Activated naive CD8-positive, alpha-beta T cell treated with anti-CD3 and anti-CD28 coated beads, Interleukin-2, amount 50 U/mL, for 24 hours (primary cell): ENCODE results near the gene UVRAG.
A peak's percentile ranks its signal among the peaks of the same experiment; 100 is the strongest.
"Not testable (repeated sequence)": the region's sequence is repeated elsewhere in the genome, so short reads cannot be mapped to it uniquely, and the experiment has no call there.

Source experiments
- ATAC-seq: fragments of 150-1000 bp; cut with Tn5 transposase; one replicate; pipeline ENCODE4 v1.10.0; 2021
- DNase-seq: peaks from one replicate; pipeline ENCODE4 v3.0.0; 2021
- H3K27ac Mint-ChIP-seq: one replicate; pipeline ENCODE4 v1.8.0; 2021; ENCODE audit warnings: mild to moderate bottlenecking, mixed read lengths
- H3K27me3 Mint-ChIP-seq: one replicate; pipeline ENCODE4 v1.8.0; 2021; ENCODE audit warnings: mixed read lengths
- H3K36me3 Mint-ChIP-seq: one replicate; pipeline ENCODE4 v1.8.0; 2021; ENCODE audit warnings: low read depth, mixed read lengths
- H3K4me1 Mint-ChIP-seq: one replicate; pipeline ENCODE4 v1.8.0; 2021; ENCODE audit warnings: mixed read lengths
- H3K4me3 Mint-ChIP-seq: one replicate; pipeline ENCODE4 v1.8.0; 2021; ENCODE audit warnings: mild to moderate bottlenecking, moderate library complexity, mixed read lengths
- H3K9me3 Mint-ChIP-seq: one replicate; pipeline ENCODE4 v1.8.0; 2021; ENCODE audit warnings: mixed read lengths

Gene UVRAG

DNA sequence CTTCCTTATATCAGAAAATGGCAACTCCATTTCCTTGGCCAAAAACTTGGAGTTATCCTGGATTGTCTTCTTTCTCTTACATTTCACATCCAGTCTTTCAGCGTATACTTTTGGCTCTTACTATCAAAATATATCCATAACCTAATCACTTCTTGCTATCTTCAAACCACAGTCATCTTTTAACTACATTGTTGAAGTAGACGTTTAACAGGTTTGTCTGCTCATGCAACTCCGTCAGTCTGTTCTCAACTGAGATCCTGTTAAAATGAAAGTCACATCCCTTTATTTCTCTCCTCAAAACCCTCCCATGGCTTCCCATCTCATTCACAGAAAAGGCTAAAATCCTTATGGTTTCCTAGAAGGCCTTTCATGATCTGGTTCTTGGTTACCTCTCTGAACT lies 41.9 kb downstream of the UVRAG start:
- Mint-ChIP-seq H3K27ac (no peak overlapping the region), H3K36me3 (peaks cover 20% of the 10 kb centered on the region), H3K27me3 (no peaks in the 10 kb centered on the region), H3K4me3 (no peak overlapping the region), H3K4me1 (peaks cover 13% of the 10 kb centered on the region), H3K9me3 (no peaks in the 10 kb centered on the region)
- DNase-seq (no peak), ATAC-seq (no peak)

DNA sequence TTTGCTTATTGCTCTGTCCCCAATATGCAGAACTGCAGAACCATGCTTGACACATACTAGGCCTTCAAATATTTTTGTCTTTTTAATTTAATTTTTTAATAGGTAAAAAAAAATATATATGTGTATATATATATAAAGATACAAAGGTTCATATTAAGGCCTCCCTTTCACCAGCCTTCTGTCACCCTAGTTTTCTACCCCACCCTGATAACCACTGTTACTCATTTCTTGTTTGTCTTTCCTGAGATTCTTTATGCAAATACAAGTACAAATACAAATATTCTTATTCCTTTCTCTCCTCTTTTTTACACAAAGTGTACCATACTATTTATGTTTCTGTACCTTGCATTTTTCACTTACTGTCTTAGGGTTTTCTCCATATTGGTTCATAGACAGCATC lies 43.0 kb downstream of the UVRAG start:
- Mint-ChIP-seq H3K4me1 (peaks cover 13% of the 10 kb centered on the region), H3K36me3 (peaks cover 15% of the 10 kb centered on the region), H3K27ac (no peak overlapping the region), H3K27me3 (no peaks in the 10 kb centered on the region), H3K4me3 (no peak overlapping the region), H3K9me3 (no peaks in the 10 kb centered on the region)
- DNase-seq (no peak), ATAC-seq (no peak)

DNA sequence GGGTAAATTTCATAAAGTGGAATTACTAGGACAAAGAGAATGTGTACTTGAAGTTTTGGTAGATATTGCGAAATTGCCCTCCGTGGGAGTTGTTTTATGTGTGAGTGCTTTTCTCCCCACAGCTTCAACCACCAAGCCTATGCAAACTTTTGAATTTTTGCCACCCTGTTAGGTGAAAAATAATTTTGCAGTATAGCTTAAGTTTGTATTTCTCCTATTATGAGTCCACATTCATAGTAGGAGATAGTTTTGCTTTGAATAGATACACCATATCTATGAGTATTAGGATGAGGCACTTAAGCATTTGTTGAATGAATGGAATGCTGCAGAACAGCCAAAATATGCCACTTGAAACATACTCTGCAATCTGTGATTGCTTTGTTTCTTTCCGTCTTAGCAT lies 43.6 kb downstream of the UVRAG start:
- H3K9me3 Mint-ChIP-seq: no peaks in the 10 kb centered on the region
- DNase-seq (no peak), ATAC-seq (no peak)
- H3K27ac Mint-ChIP-seq: no peak overlapping the region
- peaks cover 15% of the 10 kb centered on the region for H3K36me3 Mint-ChIP-seq
- peaks cover 13% of the 10 kb centered on the region for H3K4me1 Mint-ChIP-seq
- no peak overlapping the region for H3K4me3 Mint-ChIP-seq
- H3K27me3 Mint-ChIP-seq: no peaks in the 10 kb centered on the region

DNA sequence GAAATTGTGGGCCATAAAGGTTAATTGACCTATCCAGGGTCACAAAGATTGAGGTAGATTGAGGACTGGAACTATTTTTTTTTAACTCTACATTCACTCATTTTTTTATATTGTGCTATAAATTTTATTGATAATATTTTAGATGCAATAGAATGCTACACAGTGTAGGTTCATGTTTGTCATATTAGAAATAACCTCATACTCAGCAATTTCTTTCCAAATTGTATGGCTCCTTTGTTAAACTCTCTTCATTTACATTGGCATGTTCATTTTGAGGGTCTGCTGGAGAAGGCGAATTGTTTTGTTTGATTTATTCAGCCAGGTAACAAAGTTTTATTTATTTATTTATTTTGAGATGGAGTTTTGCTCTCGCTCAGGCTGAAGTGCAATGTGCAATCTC lies 44.6 kb downstream of the UVRAG start:
- no peaks in the 10 kb centered on the region for H3K9me3 Mint-ChIP-seq
- H3K36me3 Mint-ChIP-seq: peaks cover 12% of the 10 kb centered on the region
- H3K27me3 Mint-ChIP-seq: no peaks in the 10 kb centered on the region

DNA sequence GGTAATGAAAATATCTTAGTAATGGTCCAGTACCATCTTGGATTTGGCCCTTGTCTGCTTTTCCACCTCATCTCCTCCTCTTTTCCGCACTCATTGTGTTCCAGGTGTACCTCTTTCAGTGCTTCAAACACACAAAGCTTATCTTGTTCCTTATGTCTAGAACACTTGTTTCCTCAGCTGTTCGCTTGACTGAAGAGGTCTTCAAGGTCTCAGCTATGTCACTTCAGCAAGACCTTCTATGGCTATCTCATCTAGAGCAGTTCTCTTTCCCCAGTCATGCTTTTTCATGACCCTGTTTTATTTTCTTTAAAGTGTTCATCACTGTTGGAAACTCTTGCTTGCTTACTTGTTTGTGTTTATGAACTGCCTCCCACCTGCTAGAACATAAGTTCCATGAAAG lies 47.4 kb downstream of the UVRAG start:
- DNase-seq: no peak
- Mint-ChIP-seq H3K4me1 (peaks cover 12% of the 10 kb centered on the region), H3K27me3 (no peaks in the 10 kb centered on the region), H3K27ac (no peak overlapping the region), H3K36me3 (peaks cover 5% of the 10 kb centered on the region), H3K9me3 (no peaks in the 10 kb centered on the region), H3K4me3 (no peak overlapping the region)
- no peak for ATAC-seq

More for the DNA sequence above, 44.6 kb downstream of the UVRAG start:
- Mint-ChIP-seq H3K4me3 (no peak overlapping the region), H3K27ac (no peak overlapping the region), H3K4me1 (peaks cover 13% of the 10 kb centered on the region)
- DNase-seq (no peak), ATAC-seq (no peak)

DNA sequence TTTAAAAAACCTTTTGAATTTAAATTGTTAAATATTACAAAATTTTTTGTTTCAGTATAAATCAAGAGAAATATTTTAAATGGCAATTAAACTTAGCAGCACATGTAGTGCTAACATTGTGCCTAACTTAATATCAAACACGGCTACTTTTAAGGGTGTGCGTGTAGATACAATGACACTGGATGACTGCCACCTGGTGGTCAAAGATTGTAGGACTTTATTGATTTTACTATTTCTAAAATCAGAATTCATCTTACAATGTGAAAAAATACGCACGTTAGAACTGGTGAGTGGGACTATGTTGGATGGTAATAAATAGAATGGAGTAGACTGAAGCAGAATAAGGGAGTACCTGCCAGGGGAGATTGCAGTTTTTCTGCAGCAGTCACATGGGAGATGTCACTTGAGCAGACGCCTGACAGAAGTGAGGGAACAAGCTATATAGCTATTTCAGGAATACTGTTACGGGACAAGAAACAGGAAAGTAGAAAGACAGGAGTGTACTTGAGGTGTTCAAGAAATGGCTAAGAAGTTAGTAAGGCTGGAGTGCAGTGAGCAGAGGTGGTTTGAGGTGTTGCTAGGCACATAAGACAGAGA lies 52.9 kb downstream of the UVRAG start:
- ATAC-seq: peak; percentile 28
- H3K27ac Mint-ChIP-seq: no peak overlapping the region

DNA sequence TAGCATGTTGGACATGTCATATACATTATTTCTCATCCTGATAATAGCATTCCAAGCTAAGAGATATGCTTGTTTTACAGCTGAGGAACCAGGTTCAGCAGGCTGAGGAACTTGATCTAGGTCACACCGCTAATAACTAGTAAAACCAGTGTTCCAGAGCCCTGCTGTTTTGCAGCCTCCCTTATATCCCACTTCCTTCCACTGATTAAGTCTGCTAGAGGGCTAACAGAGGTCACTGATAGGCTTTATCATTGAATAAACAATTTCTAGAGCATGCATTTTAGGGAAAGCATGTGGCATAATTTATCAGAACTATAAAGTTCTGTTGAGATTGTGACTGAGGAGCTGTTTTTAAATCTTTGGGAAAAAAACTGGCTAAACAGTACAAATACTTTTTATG lies 54.0 kb downstream of the UVRAG start:
- H3K27ac Mint-ChIP-seq: no peak overlapping the region
- no peak for DNase-seq
- H3K4me1 Mint-ChIP-seq: peaks cover 40% of the 10 kb centered on the region

More for the DNA sequence above, 52.9 kb downstream of the UVRAG start:
- Mint-ChIP-seq H3K36me3 (peaks cover 1% of the 10 kb centered on the region), H3K27me3 (no peaks in the 10 kb centered on the region), H3K4me1 (peaks cover 29% of the 10 kb centered on the region), H3K9me3 (no peaks in the 10 kb centered on the region), H3K4me3 (no peak overlapping the region)
- DNase-seq: peak; percentile 36

DNA sequence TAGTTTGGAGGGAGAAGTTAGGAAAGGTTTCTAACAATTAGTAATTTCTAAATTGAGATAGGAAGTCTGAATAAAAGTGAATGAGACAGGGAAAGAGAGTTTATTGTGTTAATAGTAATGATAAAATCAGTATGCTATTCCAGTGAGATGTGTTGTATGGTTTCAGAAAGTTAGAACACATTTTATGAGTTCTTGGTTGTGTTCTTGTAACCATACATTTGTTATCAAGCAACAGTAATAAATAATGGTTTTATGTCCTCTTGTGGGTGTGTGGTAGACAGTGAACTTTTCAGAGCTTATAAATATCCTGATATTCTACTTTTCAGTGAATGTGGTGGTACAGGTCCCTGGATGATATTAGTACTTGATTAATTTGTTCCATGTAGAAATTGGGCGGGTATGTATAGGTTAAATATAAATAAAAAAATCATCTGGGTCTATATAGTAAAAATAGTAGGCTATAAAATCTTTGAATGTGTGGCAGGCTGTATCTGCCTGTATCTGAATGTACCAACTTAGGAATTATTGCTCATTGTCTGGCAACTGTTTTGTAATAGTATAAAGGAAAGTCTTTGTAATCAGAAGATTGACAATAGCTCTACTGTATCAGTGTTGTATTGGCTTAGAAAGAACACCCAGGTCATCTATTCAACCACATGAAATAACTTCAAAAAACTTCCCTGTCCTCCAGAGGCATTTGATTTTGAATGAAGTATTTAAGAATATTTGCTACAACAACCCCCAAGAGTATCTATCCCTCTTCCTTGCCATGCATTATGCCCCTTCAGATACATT lies 54.8 kb downstream of the UVRAG start:
- no peak for DNase-seq
- Mint-ChIP-seq H3K27ac (no peak overlapping the region), H3K36me3 (peaks cover 1% of the 10 kb centered on the region), H3K9me3 (no peaks in the 10 kb centered on the region), H3K4me3 (no peak overlapping the region), H3K4me1 (peaks cover 42% of the 10 kb centered on the region), H3K27me3 (no peaks in the 10 kb centered on the region)
- no peak for ATAC-seq

More for the DNA sequence above, 54.0 kb downstream of the UVRAG start:
- Mint-ChIP-seq H3K9me3 (no peaks in the 10 kb centered on the region), H3K27me3 (no peaks in the 10 kb centered on the region), H3K4me3 (no peak overlapping the region), H3K36me3 (peaks cover 1% of the 10 kb centered on the region)
- no peak for ATAC-seq

DNA sequence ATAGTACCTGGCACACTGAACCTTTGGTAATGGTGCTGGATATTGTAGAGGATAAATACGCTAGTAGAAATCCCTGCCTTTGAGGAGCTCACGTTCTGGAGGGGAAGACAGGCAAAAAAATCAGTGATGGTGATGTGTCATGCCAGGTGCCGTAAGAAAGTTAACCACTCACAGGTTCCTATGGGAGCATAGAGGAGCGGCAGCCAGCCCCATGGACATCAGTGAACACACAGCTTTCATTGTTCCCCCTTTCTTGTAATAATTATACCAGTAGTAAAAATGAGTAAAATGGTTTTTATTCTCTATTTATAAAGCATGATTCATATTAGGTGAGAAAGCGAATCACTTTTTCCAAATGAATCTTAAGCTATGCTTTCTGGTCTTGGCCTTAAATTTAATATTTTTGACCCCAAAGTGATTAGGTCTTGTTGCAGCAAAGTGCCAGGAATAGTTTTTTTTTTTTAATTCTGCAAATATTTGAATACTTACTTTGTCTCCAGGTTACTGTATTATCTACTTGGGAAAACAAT lies 57.9 kb downstream of the UVRAG start:
- peak overlapping the region; percentile 10 for H3K4me3 Mint-ChIP-seq

DNA sequence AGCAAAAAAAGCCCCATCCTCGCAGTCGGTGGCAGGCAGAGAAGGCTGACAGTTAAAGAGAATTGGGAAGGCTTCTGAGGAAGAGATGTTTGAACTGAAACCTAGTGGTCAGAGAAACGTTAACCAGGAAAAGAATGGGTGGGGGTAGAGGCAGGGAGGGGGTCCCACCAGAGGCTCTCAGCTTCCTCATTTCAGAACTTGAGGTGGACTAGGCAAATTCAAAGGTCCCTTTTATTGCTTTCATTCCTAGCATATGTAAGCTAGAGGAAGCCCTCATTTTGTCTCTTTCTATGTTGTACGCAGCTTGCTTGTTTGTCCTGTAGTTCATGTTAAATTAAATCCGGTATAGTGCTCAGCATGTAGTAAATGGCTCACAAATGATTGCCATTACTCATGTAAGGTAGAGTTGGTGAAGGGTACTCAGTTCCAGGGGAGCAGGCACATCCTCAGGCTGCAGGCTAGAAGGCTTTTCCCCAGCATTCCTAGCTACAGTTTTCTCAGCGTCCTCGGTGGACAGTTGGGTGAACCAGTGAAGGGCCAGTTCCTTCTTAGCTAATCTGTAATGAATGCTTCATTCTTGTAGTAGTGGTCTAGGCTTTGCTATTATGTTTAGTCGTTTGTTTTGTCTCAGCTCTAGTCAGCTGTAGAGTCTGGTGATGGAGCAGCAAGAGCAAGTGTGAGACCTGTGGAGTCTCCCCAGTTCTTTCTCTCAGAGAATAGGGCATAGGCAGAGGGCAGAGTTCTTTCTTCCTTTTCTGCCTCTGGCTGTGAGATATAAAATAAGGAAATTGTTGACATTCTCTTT lies 58.6 kb downstream of the UVRAG start:
- DNase-seq (no peak), ATAC-seq (peak; percentile 12)
- Mint-ChIP-seq H3K27ac (peak overlapping the region; percentile 85), H3K36me3 (no peaks in the 10 kb centered on the region), H3K27me3 (no peaks in the 10 kb centered on the region), H3K9me3 (no peaks in the 10 kb centered on the region), H3K4me3 (peak overlapping the region; percentile 10), H3K4me1 (peaks cover 33% of the 10 kb centered on the region)

More for the DNA sequence above, 57.9 kb downstream of the UVRAG start:
- Mint-ChIP-seq H3K27me3 (no peaks in the 10 kb centered on the region), H3K9me3 (no peaks in the 10 kb centered on the region), H3K4me1 (peaks cover 35% of the 10 kb centered on the region), H3K36me3 (no peaks in the 10 kb centered on the region), H3K27ac (peak overlapping the region; percentile 85)
- ATAC-seq (peak; percentile 74), DNase-seq (no peak)

DNA sequence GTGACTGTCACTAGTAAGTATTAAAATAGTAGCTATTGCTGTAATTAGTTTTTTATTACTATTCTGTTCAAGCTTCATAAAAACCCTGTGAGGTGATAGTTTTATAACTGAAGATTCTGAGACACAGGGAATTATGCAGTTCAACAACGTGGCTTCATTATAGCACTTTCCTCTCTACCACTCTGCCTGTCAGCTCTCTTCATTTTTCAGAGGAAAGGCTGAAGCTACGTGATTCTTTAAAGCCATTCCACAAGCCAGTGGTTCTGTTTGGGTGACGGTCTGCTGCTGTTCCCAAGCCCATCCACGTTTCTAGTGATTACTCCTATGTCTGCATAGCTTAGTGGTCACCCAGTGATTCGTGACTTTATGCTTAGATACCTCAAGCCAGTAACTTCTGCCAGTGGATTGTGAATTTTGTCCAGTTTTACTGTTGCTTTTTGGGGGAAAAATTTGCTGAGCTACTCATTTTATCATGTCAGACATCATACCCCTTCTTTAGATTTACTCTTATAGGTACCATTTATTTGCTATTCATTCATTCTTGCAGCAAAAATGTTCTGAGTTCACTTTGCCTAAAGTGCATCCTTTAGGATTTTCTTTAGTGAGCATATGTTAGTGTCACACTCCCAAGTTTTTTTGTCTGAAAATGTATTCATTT lies 59.8 kb downstream of the UVRAG start:
- Mint-ChIP-seq H3K27me3 (no peaks in the 10 kb centered on the region), H3K4me1 (peaks cover 27% of the 10 kb centered on the region), H3K9me3 (no peaks in the 10 kb centered on the region), H3K36me3 (no peaks in the 10 kb centered on the region), H3K27ac (no peak overlapping the region), H3K4me3 (no peak overlapping the region)
- ATAC-seq: no peak
- no peak for DNase-seq

DNA sequence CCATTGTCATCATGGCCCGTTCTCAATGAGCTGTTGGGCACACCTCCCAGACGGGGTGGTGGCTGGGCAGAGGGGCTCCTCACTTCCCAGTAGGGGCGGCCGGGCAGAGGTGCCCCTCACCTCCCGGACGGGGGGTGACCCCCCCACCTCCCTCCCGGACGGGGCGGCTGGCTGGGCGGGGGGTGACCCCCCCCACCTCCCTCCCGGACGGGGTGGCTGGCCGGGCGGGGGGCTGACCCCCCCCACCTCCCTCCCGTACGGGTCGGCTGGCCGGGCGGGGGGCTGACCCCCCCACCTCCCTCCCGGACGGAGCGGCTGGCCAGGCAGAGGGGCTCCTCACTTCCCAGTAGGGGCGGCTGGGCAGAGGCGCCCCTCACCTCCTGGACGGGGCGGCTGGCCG lies 62.3 kb downstream of the UVRAG start:
- peaks cover 20% of the 10 kb centered on the region for H3K4me1 Mint-ChIP-seq
- not testable (repeated sequence) for H3K9me3 Mint-ChIP-seq, H3K36me3 Mint-ChIP-seq

DNA sequence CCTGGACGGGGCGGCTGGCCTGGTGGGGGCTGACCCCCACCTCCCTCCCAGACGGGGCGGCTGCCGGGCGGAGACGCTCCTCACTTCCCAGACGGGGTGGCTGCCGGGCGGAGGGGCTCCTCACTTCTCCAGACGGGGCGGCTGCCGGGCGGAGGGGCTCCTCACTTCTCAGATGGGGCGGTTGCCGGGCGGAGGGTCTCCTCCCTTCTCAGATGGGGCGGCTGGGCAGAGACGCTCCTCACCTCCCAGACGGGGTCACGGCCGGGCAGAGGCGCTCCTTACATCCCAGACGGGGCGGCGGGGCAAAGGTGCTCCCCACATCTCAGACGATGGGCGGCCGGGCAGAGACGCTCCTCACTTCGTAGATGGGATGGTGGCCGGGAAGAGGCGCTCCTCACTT lies 62.9 kb downstream of the UVRAG start:
- not testable (repeated sequence) for H3K27ac Mint-ChIP-seq, H3K27me3 Mint-ChIP-seq, H3K9me3 Mint-ChIP-seq, H3K36me3 Mint-ChIP-seq, ATAC-seq, H3K4me3 Mint-ChIP-seq, DNase-seq
- H3K4me1 Mint-ChIP-seq: peaks cover 16% of the 10 kb centered on the region

More for the DNA sequence above, 62.3 kb downstream of the UVRAG start:
- DNase-seq, ATAC-seq, H3K27me3 Mint-ChIP-seq, H3K4me3 Mint-ChIP-seq, H3K27ac Mint-ChIP-seq: not testable (repeated sequence)

DNA sequence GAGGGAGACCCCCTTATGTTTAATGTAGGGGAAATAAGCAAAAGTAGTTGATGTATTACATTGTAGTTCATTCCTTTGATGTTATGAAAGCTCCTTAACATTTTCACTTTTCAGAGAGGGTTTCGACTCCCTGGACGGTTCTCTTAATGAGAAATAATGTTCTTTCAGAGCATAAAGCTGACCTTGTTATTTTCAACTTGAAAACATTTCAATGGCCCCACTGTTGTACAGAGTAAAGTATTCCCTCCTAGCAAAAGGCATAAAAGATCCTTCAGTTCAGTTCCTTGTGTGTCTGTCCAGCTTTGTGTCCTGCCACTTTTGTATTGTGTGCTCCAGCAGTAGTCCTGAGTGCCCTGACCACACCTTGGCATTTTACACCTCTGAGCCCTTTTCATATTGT lies 63.9 kb downstream of the UVRAG start:
- H3K27me3 Mint-ChIP-seq: no peaks in the 10 kb centered on the region
- peaks cover 7% of the 10 kb centered on the region for H3K4me1 Mint-ChIP-seq
- H3K9me3 Mint-ChIP-seq: no peaks in the 10 kb centered on the region
- ATAC-seq (no peak), DNase-seq (no peak)
- no peak overlapping the region for H3K4me3 Mint-ChIP-seq
- H3K36me3 Mint-ChIP-seq: peaks cover 2% of the 10 kb centered on the region
- H3K27ac Mint-ChIP-seq: no peak overlapping the region
